K562 (cell line): ENCODE data around the gene ARHGAP30. TPM values are rescaled to one million over a fixed set of nuclear protein-coding genes. Genes with fewer than 3 reads are reported as not detected.
A peak's percentile ranks its signal among the peaks of the same experiment; 100 is the strongest.

Source experiments
- ARID1B ChIP-seq: fragments of 450-650 bp; IDR thresholded peaks from 2 replicates; pipeline ENCODE4 v1.6.1; 2016; ENCODE audit warnings: antibody characterized with exemption, mild to moderate bottlenecking, inconsistent platforms
- CEBPB ChIP-seq: fragments of 450-650 bp; IDR thresholded peaks from 2 replicates; pipeline ENCODE4 v1.6.1; 2016; ENCODE audit warnings: missing genetic modification characterization, missing compliant biosample characterization
- CHD4 ChIP-seq: fragments of 200-600 bp; sonication (generic); IDR thresholded peaks from 3 replicates; pipeline ENCODE4 v1.6.1; 2012; ENCODE audit warnings: low read depth, mild to moderate bottlenecking, mixed read lengths, low read length, inconsistent platforms; ENCODE audit not compliant: insufficient read depth, insufficient replicate concordance, poor library complexity, severe bottlenecking
- CREB1 ChIP-seq, 2 experiments: sonication (generic) in 1 of 2; formaldehyde crosslinking in 1 of 2; IDR thresholded peaks; 2 replicates each; pipeline versions ENCODE4 v1.6.1 to v1.8.0; 2012 to 2022; ENCODE audit warnings: inconsistent platforms in 1 of 2, mild to moderate bottlenecking in 1 of 2, missing genetic modification reagents in 1 of 2, moderate library complexity in 1 of 2
- CTBP1 ChIP-seq: fragments of 450-650 bp; IDR thresholded peaks from 2 replicates; pipeline ENCODE4 v1.6.1; 2016; ENCODE audit warnings: borderline replicate concordance
- EGR1 ChIP-seq: fragments of 450-650 bp; conservative IDR thresholded peaks from 2 replicates; pipeline ENCODE4 v1.6.1; 2017; ENCODE audit warnings: mild to moderate bottlenecking
- ERF ChIP-seq: fragments of 450-650 bp; formaldehyde crosslinking; IDR thresholded peaks from 2 replicates; pipeline ENCODE4 v1.4.0; 2020; ENCODE audit warnings: mild to moderate bottlenecking, mixed read lengths
- FOXJ2 ChIP-seq: fragments of 200-800 bp; sonication (Bioruptor generic); IDR thresholded peaks from 2 replicates; pipeline ENCODE4 v1.6.1; 2016; ENCODE audit warnings: missing genetic modification characterization, missing compliant biosample characterization
- RBFOX2 ChIP-seq: fragments of 200-400 bp; formaldehyde crosslinking; IDR thresholded peaks from 2 replicates; pipeline ENCODE4 v1.6.1; 2017; ENCODE audit warnings: low read depth, mild to moderate bottlenecking, low read length, moderate library complexity
- SAP30 ChIP-seq: fragments of 200-600 bp; sonication (generic); IDR thresholded peaks from 2 replicates; pipeline ENCODE4 v1.6.1; 2012; ENCODE audit warnings: borderline replicate concordance, low read depth, mild to moderate bottlenecking, moderate library complexity, low read length, control low read depth, inconsistent platforms; ENCODE audit not compliant: insufficient read depth, poor library complexity, severe bottlenecking
- U2AF2 ChIP-seq: fragments of 200-400 bp; formaldehyde crosslinking; optimal IDR thresholded peaks from 2 replicates; pipeline ENCODE3; 2017; ENCODE audit warnings: low read depth, mild to moderate bottlenecking, low read length
- ZFX ChIP-seq: sonication (generic); formaldehyde crosslinking; IDR thresholded peaks from 2 replicates; pipeline ENCODE4 v1.8.0; 2022; ENCODE audit warnings: mild to moderate bottlenecking, missing genetic modification reagents, moderate library complexity
- polyA plus RNA-seq, 8 experiments: library from polyadenylated mRNA; depleted of rRNA in 4 of 8; stranded (reverse) in 5 of 8; unstranded in 3 of 8; fragments of >200 nt; fragmentation: Nextera tagmentation in 2 of 8; fragmentation: Illumina TruSeq in 1 of 8; extraction: Ambion mirVana in 2 of 8; extraction: Trizol in 1 of 8; gene quantifications; 2 replicates each; pipeline versions ENCODE4 v1.2.1 to v1.2.3, GENCODE V29; 2011 to 2014; ENCODE audit warnings: inconsistent platforms in 1 of 8, missing spikeins in 1 of 8
- total RNA-seq, 7 experiments: library from RNA; depleted of rRNA in 6 of 7; stranded (reverse); fragments of >200 nt in 6 of 7; fragmentation: Illumina TruSeq in 2 of 7; extraction: Trizol in 2 of 7; gene quantifications; 2 replicates each; pipeline versions ENCODE4 v1.2.1 to v1.2.3, GENCODE V29; 2011 to 2021; ENCODE audit warnings: low replicate concordance in 1 of 7
- TF ChIP-seq, protein P1 (sequence below), 2 experiments: fragments of 450-650 bp; formaldehyde crosslinking in 1 of 2; IDR thresholded peaks; 2 replicates each; pipeline versions ENCODE4 v1.4.0 to v1.6.1; 2014 to 2020; ENCODE audit warnings: mild to moderate bottlenecking in 2 of 2, borderline replicate concordance in 1 of 2, low read depth in 1 of 2
- TF ChIP-seq, protein P2 (sequence below): sonication (generic); formaldehyde crosslinking; IDR thresholded peaks from 2 replicates; pipeline ENCODE4 v1.8.0; 2022; ENCODE audit warnings: missing genetic modification reagents, mild to moderate bottlenecking, moderate library complexity, borderline replicate concordance
- TF ChIP-seq, protein P3 (sequence below): conservative IDR thresholded peaks from 2 replicates; pipeline ENCODE4 v1.6.1; 2011; ENCODE audit warnings: low read depth, mild to moderate bottlenecking, low read length; ENCODE audit not compliant: control insufficient read depth

Gene ARHGAP30
- total and polyA plus RNA-seq, 9 of the 15 experiments (the other 6 are each of a cell fraction or from before 2014, with no cell fraction given): 0.01 to 0.73 (median 0.12) TPM

DNA sequence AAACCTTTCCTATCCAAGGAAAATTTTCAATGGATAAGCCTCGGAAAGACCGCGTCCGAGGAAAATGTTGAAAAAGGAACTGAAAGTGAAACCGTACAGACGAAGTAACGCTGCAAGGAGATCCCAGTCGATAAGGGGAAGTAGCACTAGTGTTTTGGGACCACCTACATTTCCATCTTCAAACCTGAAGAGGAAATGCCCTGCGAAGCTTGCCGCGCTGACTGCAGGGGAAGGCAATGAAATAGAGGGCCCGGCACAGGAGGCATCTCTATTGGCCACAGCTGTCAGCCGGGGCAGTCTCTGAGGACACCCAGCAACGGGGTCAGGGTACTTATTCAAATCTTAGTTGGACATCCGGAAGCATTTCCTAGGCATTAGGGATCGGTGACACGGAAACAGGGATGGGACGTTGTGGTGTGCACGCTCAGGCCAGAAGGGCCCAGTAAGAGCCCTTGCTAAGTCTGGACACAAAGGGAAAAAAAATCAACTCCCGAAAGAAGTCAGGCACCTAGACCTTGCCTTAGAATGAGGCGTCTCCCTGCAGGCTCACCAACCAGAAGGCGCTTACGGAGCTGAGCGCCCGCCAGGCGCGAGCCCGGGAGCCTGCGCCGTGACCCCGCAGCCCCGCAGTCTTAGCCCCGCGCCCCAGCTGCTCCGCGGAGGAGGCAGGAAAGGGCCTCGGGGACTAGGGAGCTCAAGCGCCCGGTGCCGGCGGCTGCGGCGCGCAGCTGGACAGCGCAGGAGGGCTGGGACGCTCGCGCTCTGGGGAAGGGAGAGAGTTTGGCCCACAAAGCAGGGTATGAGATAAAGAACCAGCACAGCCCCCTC, 24.6 kb downstream of the ARHGAP30 start (continued):
- TF ChIP-seq, protein P1, sequence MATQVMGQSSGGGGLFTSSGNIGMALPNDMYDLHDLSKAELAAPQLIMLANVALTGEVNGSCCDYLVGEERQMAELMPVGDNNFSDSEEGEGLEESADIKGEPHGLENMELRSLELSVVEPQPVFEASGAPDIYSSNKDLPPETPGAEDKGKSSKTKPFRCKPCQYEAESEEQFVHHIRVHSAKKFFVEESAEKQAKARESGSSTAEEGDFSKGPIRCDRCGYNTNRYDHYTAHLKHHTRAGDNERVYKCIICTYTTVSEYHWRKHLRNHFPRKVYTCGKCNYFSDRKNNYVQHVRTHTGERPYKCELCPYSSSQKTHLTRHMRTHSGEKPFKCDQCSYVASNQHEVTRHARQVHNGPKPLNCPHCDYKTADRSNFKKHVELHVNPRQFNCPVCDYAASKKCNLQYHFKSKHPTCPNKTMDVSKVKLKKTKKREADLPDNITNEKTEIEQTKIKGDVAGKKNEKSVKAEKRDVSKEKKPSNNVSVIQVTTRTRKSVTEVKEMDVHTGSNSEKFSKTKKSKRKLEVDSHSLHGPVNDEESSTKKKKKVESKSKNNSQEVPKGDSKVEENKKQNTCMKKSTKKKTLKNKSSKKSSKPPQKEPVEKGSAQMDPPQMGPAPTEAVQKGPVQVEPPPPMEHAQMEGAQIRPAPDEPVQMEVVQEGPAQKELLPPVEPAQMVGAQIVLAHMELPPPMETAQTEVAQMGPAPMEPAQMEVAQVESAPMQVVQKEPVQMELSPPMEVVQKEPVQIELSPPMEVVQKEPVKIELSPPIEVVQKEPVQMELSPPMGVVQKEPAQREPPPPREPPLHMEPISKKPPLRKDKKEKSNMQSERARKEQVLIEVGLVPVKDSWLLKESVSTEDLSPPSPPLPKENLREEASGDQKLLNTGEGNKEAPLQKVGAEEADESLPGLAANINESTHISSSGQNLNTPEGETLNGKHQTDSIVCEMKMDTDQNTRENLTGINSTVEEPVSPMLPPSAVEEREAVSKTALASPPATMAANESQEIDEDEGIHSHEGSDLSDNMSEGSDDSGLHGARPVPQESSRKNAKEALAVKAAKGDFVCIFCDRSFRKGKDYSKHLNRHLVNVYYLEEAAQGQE (IDR thresholded peaks at IDR 0.05; ENCODE audit: borderline replicate concordance): peak; percentile 48
- TF ChIP-seq, protein P1 (CRISPR knock-in tag; IDR thresholded peaks at IDR 0.05; ENCODE audit: low read depth): peak; percentile 72; the same call in 1 of the 2 replicates
- peak; percentile 38 for TF ChIP-seq SAP30
- TF ChIP-seq, protein P2, sequence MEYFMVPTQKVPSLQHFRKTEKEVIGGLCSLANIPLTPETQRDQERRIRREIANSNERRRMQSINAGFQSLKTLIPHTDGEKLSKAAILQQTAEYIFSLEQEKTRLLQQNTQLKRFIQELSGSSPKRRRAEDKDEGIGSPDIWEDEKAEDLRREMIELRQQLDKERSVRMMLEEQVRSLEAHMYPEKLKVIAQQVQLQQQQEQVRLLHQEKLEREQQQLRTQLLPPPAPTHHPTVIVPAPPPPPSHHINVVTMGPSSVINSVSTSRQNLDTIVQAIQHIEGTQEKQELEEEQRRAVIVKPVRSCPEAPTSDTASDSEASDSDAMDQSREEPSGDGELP (CRISPR knock-in tag): peak; percentile 88
- TF ChIP-seq EGR1: no peak
- 0 out of 2 replicates have a peak, but pooled peaks have one; percentile 5 for TF ChIP-seq CTBP1
- TF ChIP-seq CEBPB: no peak
- 0 out of 2 replicates have a peak, but pooled peaks have one; percentile 42 for TF ChIP-seq FOXJ2
- TF ChIP-seq ARID1B: 0 out of 2 replicates have a peak, but pooled peaks have one; percentile 24
- TF ChIP-seq CREB1 (IDR thresholded peaks at IDR 0.05): no peak
- 0 out of 2 replicates have a peak, but pooled peaks have one; percentile 13 for TF ChIP-seq CREB1 (CRISPR knock-in tag; IDR thresholded peaks at IDR 0.05)
- peak; percentile 82; the same call in 1 of the 2 replicates for TF ChIP-seq ZFX (CRISPR knock-in tag)
- peak; percentile 15; the same call in 1 of the 2 replicates for TF ChIP-seq ERF (CRISPR knock-in tag)
- no peak for TF ChIP-seq CHD4
- peak; percentile 85 for TF ChIP-seq RBFOX2
- TF ChIP-seq U2AF2: no peak
- TF ChIP-seq, protein P3, sequence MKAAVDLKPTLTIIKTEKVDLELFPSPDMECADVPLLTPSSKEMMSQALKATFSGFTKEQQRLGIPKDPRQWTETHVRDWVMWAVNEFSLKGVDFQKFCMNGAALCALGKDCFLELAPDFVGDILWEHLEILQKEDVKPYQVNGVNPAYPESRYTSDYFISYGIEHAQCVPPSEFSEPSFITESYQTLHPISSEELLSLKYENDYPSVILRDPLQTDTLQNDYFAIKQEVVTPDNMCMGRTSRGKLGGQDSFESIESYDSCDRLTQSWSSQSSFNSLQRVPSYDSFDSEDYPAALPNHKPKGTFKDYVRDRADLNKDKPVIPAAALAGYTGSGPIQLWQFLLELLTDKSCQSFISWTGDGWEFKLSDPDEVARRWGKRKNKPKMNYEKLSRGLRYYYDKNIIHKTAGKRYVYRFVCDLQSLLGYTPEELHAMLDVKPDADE: 0 out of 2 replicates have a peak, but pooled peaks have one; percentile 30
